Activated CD4-positive, alpha-beta memory T cell treated with anti-CD3 and anti-CD28 coated beads for 36 hours (primary cell): Measurements from ENCODE around the gene LDHD. TPM values are rescaled to one million over a fixed set of nuclear protein-coding genes. Genes with fewer than 3 reads are reported as not detected.

Experiments used
- CTCF ChIA-PET: fragments of 350-600 bp; sonication (Branson Sonifier 250); formaldehyde crosslinking; loops from one replicate; lab custom pipeline; 2021; ENCODE audit warnings: antibody characterized with exemption, inconsistent platforms; lab: Charles Lee
- POLR2A ChIA-PET: fragments of 350-600 bp; sonication (Branson Sonifier 250); formaldehyde crosslinking; loops from one replicate; lab custom pipeline; 2021; ENCODE audit warnings: antibody characterized with exemption; lab: Charles Lee
- DNase-seq: peaks from one replicate; pipeline ENCODE4 v3.0.0-alpha.2; 2020
- H3K27ac Mint-ChIP-seq: one replicate; pipeline ENCODE4 v1.8.0; 2021; ENCODE audit warnings: mixed read lengths
- H3K27me3 Mint-ChIP-seq: one replicate; pipeline ENCODE4 v1.8.0; 2021; ENCODE audit warnings: mixed read lengths
- H3K36me3 Mint-ChIP-seq: one replicate; pipeline ENCODE4 v1.8.0; 2021; ENCODE audit warnings: mixed read lengths
- H3K4me1 Mint-ChIP-seq: one replicate; pipeline ENCODE4 v1.8.0; 2021; ENCODE audit warnings: low read depth, mixed read lengths
- H3K4me3 Mint-ChIP-seq: one replicate; pipeline ENCODE4 v1.8.0; 2021; ENCODE audit warnings: mild to moderate bottlenecking, mixed read lengths
- H3K9me3 Mint-ChIP-seq: one replicate; pipeline ENCODE4 v1.8.0; 2021; ENCODE audit warnings: mixed read lengths
- intact Hi-C: fragments of 100-400 bp; cut with micrococcal nuclease; formaldehyde crosslinking; loops from one replicate; pipeline ENCODE4 v1.15.1; 2023
- total RNA-seq, 2 experiments: library from RNA; stranded (reverse); gene quantifications; one replicate each; pipeline ENCODE4 v1.2.3, GENCODE V29; 2021

Gene LDHD
- total RNA-seq, 2 experiments from 2014 or later = 0.43 to 0.75 TPM

- POLR2A ChIA-PET = no interaction called here
- peaks cover 39% of the 10 kb centered on the region for H3K4me1 Mint-ChIP-seq
- H3K9me3 Mint-ChIP-seq = no peaks in the 10 kb centered on the region
- peaks cover 4% of the 10 kb centered on the region for H3K36me3 Mint-ChIP-seq
- intact Hi-C loops = no loop called here
- no peak overlapping the region for H3K4me3 Mint-ChIP-seq
- H3K27me3 Mint-ChIP-seq = peaks cover 7% of the 10 kb centered on the region
- CTCF ChIA-PET = interaction anchor here (0.6 to 7.4 kb wide), 2 partner anchors 118 to 251 kb away, joined by 3 to 222 read pairs; partner anchors contain the start of gene ZNRF1
- DNase-seq = no peak
- H3K27ac Mint-ChIP-seq = no peak overlapping the region
Observed at GRCh38 chr16:75113541-75114121, 2.9 kb downstream of the LDHD start.

DNA sequence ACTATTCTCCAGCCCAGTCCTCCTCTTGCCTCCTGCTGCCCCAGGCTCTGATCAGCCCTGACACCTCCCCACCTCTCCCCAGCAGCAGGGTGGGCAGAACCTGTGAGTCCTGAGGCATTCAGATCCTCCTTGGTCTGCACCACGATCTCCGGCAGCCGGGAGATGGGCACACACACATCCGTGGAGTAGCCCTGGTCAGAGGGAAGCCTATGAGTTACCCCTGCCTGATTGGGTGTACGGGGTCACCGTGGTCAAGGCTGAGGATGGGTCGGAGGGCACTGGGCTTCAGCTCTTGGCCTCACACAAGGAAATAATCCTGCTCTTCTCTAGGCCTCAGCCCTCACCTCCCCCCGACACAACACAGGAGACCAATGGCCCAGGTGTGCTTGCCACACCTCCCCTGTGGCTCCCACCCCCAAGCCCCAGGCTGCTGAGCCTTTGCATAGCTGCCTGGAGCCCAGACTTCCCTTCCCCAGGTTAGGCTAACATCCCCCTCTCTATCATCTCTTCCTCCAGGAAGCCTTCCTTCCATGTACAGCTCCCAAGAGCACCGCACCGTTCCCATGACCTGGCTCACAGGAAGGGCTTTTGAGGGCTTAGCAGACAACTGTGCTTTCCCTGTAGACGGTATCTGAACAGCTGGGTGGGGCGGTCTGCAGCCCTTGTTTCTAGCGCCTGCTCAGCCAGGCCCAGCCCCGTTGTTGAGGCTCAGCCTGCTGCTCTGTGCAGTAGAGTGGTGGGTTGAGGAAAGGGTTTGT is 3.7 kb downstream of the LDHD start:
- H3K4me1 Mint-ChIP-seq = peaks cover 44% of the 10 kb centered on the region
- H3K9me3 Mint-ChIP-seq = no peaks in the 10 kb centered on the region
- no peak for DNase-seq
- POLR2A ChIA-PET = interaction anchor here (0.9 kb wide), 1 partner anchor 128 kb away, joined by 4 read pairs; the partner anchor contains the start of gene WDR59
- CTCF ChIA-PET = interaction anchor here (0.6 to 7.4 kb wide), 5 partner anchors 38 to 300 kb away, joined by 3 to 222 read pairs (median 27); partner anchors contain the start of gene ZNRF1
- H3K36me3 Mint-ChIP-seq = peaks cover 9% of the 10 kb centered on the region
- peaks cover 7% of the 10 kb centered on the region for H3K27me3 Mint-ChIP-seq
- H3K4me3 Mint-ChIP-seq = no peak overlapping the region
- H3K27ac Mint-ChIP-seq = no peak overlapping the region
- intact Hi-C loops = no loop called here

GRCh38 chr16:75111961-75112733 is 4.4 kb downstream of the LDHD start:
- H3K27ac Mint-ChIP-seq = peak overlapping the region; percentile 85

GRCh38 chr16:75111514-75111940 is 5.1 kb downstream of the LDHD start:
- H3K4me1 Mint-ChIP-seq = peaks cover 54% of the 10 kb centered on the region
- ChIA-PET CTCF (interaction anchor here (0.5 to 7.4 kb wide), 43 partner anchors 8 to 411 kb away, joined by 3 to 222 read pairs (median 6); partner anchors contain the start of genes FA2H, MLKL, WDR59 and ZNRF1), POLR2A (interaction anchor here (0.5 to 5.3 kb wide), 15 partner anchors 8 to 293 kb away, joined by 3 to 56 read pairs (median 4); partner anchors contain the start of genes WDR59 and ZNRF1)
- peaks cover 7% of the 10 kb centered on the region for H3K27me3 Mint-ChIP-seq
- intact Hi-C loops = loop anchor here (1.0 to 2.0 kb wide), 7 partner anchors 37 to 411 kb away; partner anchors contain the start of genes MLKL, WDR59 and ZFP1
- H3K4me3 Mint-ChIP-seq = peak overlapping the region; percentile 83
- peak overlapping the region; percentile 85 for H3K27ac Mint-ChIP-seq
- H3K9me3 Mint-ChIP-seq = no peaks in the 10 kb centered on the region
- H3K36me3 Mint-ChIP-seq = peaks cover 11% of the 10 kb centered on the region
- no peak for DNase-seq

More at GRCh38 chr16:75111961-75112733, 4.4 kb downstream of the LDHD start:
- Mint-ChIP-seq H3K27me3 (peaks cover 7% of the 10 kb centered on the region), H3K4me3 (peak overlapping the region; percentile 10), H3K9me3 (no peaks in the 10 kb centered on the region), H3K36me3 (peaks cover 10% of the 10 kb centered on the region), H3K4me1 (peaks cover 48% of the 10 kb centered on the region)
- DNase-seq = no peak
- ChIA-PET CTCF (interaction anchor here (0.5 to 7.4 kb wide), 31 partner anchors 10 to 385 kb away, joined by 3 to 222 read pairs (median 6); partner anchors contain the start of genes FA2H, WDR59 and ZNRF1), POLR2A (interaction anchor here (0.8 to 5.3 kb wide), 7 partner anchors 12 to 127 kb away, joined by 3 to 56 read pairs (median 6); partner anchors contain the start of genes WDR59 and ZNRF1)
- intact Hi-C loops = loop anchor here (1.0 to 2.0 kb wide), 7 partner anchors 37 to 411 kb away; partner anchors contain the start of genes MLKL, WDR59 and ZFP1

- peaks cover 7% of the 10 kb centered on the region for H3K27me3 Mint-ChIP-seq
- peaks cover 15% of the 10 kb centered on the region for H3K36me3 Mint-ChIP-seq
- no peaks in the 10 kb centered on the region for H3K9me3 Mint-ChIP-seq
- peaks cover 59% of the 10 kb centered on the region for H3K4me1 Mint-ChIP-seq
- intact Hi-C loops = loop anchor here (1.0 to 2.0 kb wide), 7 partner anchors 38 to 410 kb away; partner anchors contain the start of genes MLKL, WDR59 and ZFP1
- ChIA-PET CTCF (interaction anchor here (0.5 to 7.4 kb wide), 52 partner anchors 9 to 411 kb away, joined by 3 to 222 read pairs (median 5); partner anchors contain the start of genes FA2H, MLKL, WDR59 and ZNRF1), POLR2A (interaction anchor here (0.5 to 5.3 kb wide), 18 partner anchors 8 to 292 kb away, joined by 3 to 56 read pairs (median 4); partner anchors contain the start of genes WDR59 and ZNRF1)
- peak overlapping the region; percentile 85 for H3K27ac Mint-ChIP-seq
- peak overlapping the region; percentile 83 for H3K4me3 Mint-ChIP-seq
- peak; percentile 90 for DNase-seq
Observed at GRCh38 chr16:75110637-75111513, 5.7 kb downstream of the LDHD start.

DNA sequence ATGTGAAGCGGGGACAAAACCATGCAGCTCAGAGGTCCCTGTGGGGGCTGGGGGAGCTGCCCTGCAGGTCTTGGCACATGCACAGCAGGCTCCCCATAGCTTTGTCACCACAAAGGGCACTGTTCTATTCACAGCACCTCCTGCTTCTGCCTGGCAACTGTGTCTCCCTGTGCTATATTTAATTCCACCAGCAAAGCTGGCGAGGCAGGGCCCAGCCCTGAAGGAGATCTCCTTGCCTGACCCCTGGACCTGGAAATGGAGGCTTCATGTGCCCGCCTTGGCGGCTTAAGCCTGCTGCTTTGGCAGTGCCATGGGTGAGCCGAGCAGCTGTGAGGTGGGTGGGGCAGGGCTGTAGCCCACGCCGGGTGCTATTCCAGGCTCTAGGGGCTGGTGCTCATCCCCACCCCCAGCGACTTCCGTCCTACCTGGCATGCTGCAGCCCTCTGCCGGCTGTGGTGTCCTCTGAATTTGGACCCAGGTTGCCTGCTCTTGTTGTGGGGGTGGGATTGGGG is 6.8 kb downstream of the LDHD start:
- ChIA-PET POLR2A (interaction anchor here (0.8 to 5.3 kb wide), 10 partner anchors 11 to 443 kb away, joined by 3 to 56 read pairs (median 8); partner anchors contain the start of genes RFWD3, WDR59 and ZNRF1), CTCF (interaction anchor here (0.5 to 7.4 kb wide), 18 partner anchors 11 to 405 kb away, joined by 3 to 222 read pairs (median 6); partner anchors contain the start of genes WDR59 and ZNRF1)
- H3K9me3 Mint-ChIP-seq = no peaks in the 10 kb centered on the region
- intact Hi-C loops = loop anchor here (1.0 to 2.0 kb wide), 7 partner anchors 10 to 409 kb away; partner anchors contain the start of genes MLKL and ZFP1
- peaks cover 69% of the 10 kb centered on the region for H3K4me1 Mint-ChIP-seq
- H3K27me3 Mint-ChIP-seq = peaks cover 7% of the 10 kb centered on the region
- DNase-seq = peak; percentile 45
- peak overlapping the region; percentile 83 for H3K4me3 Mint-ChIP-seq
- H3K27ac Mint-ChIP-seq = peak overlapping the region; percentile 85
- H3K36me3 Mint-ChIP-seq = peaks cover 17% of the 10 kb centered on the region

DNA sequence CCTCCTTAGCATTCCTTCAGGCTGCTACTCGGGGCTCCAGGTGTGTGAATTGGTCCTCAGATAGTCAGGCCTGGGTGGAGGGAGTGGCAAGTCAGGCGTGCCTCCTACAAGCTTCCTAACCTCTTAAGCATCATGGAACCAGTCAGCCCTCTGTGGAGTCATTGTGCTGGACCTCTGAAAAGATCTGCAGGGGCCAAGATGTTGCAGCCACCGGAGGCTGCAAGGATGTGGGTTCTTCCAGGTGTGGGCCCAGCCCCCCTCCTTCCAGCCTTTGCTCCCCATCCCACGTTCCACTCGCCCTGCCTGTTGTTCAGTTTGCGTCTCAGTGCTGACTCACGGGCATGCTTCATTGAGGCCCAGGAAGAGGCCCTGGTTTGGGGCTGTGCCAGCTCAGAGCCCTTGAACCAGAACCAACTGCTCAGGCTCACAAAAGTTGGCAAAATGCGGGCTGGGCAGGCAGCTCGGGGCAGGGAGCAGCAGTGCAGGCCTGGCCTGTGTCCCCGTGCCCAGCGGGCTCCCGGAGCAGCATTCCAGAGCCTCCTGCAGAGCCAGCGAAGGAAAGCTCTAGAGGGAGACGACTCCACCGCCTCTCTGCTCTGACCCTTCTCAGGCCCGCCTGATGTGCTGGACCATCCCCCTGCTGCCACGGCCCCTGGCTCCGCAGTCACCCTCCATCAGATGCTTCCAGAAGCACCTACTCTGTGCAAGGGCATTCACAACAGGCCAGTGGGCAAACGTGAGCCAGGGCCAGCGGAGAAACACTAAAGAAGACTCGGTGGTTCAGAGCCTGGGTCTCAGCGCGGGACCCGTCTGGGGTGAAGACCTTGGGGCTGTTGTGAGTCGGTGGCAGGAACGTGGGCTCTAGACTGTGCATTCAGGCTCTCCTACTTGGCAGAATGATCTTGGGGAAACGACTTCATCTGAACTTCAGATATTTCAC is 7.5 kb downstream of the LDHD start:
- Mint-ChIP-seq H3K9me3 (peaks cover 2% of the 10 kb centered on the region), H3K4me3 (peak overlapping the region; percentile 83), H3K36me3 (peaks cover 24% of the 10 kb centered on the region), H3K4me1 (peaks cover 70% of the 10 kb centered on the region), H3K27ac (peak overlapping the region; percentile 85), H3K27me3 (peaks cover 7% of the 10 kb centered on the region)
- peak; percentile 93 for DNase-seq
- intact Hi-C loops = loop anchor here (1.0 kb wide), 3 partner anchors 10 to 97 kb away; no protein-coding TSS in a partner anchor
- CTCF ChIA-PET = interaction anchor here (0.5 to 7.4 kb wide), 13 partner anchors 10 to 246 kb away, joined by 3 to 222 read pairs (median 6); partner anchors contain the start of genes WDR59 and ZNRF1
- POLR2A ChIA-PET = interaction anchor here (0.6 to 5.3 kb wide), 11 partner anchors 11 to 442 kb away, joined by 3 to 56 read pairs (median 5); partner anchors contain the start of genes RFWD3, WDR59 and ZNRF1

DNA sequence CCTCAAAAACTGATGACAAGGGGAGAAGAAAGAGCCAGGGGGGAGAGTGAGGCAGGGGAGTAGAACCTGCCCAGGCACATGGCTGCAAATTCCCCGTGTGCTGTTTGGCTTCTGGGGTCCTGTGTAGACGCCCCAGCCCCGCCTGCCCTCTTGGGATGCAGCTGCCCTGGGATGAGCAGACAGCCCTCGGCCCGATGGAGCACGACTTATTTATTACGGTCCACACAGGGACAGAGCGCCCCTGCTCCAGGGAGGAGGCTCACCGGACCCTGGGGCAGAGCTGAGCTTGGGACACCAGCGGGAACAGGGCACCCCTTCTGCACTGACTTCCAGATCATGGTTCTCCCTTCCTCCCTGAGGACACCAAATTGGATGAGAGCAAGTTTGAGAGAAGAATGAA is 9.1 kb downstream of the LDHD start:
- H3K4me3 Mint-ChIP-seq = peak overlapping the region; percentile 73
- ChIA-PET POLR2A (interaction anchor here (1.1 to 5.3 kb wide), 2 partner anchors 9 to 96 kb away, joined by 5 to 56 read pairs; no protein-coding TSS in a partner anchor), CTCF (interaction anchor here (5.0 to 7.4 kb wide), 3 partner anchors 9 to 121 kb away, joined by 70 to 222 read pairs (median 79); partner anchors contain the start of genes WDR59 and ZNRF1)
- no peak for DNase-seq
- intact Hi-C loops = no loop called here
- peaks cover 26% of the 10 kb centered on the region for H3K36me3 Mint-ChIP-seq
- peaks cover 69% of the 10 kb centered on the region for H3K4me1 Mint-ChIP-seq
- peaks cover 2% of the 10 kb centered on the region for H3K9me3 Mint-ChIP-seq
- peaks cover 3% of the 10 kb centered on the region for H3K27me3 Mint-ChIP-seq
- peak overlapping the region; percentile 23 for H3K27ac Mint-ChIP-seq
